GM12875 (cell line): ENCODE measurements around the gene KRT86.
A peak's percentile ranks its signal among the peaks of the same experiment; 100 is the strongest.
"Not testable (repeated sequence)": the region's sequence is repeated elsewhere in the genome, so short reads cannot be mapped to it uniquely, and the experiment has no call there.

ENCODE experiments used
- H3K4me3 ChIP-seq: one replicate; pipeline ENCODE4 v1.5.1; 2011; ENCODE audit warnings: low read depth, low read length, control low read depth
- TF ChIP-seq, protein P1 (sequence below): IDR thresholded peaks from 2 replicates; pipeline ENCODE4 v1.5.1; 2011; ENCODE audit warnings: low read depth, mild to moderate bottlenecking, control low read depth, inconsistent platforms, low read length, moderate library complexity, borderline replicate concordance; ENCODE audit not compliant: insufficient read depth

Gene KRT86

GRCh38 chr12:52315721-52316120 lies 41.3 kb downstream of the KRT86 start:
- TF ChIP-seq, protein P1, sequence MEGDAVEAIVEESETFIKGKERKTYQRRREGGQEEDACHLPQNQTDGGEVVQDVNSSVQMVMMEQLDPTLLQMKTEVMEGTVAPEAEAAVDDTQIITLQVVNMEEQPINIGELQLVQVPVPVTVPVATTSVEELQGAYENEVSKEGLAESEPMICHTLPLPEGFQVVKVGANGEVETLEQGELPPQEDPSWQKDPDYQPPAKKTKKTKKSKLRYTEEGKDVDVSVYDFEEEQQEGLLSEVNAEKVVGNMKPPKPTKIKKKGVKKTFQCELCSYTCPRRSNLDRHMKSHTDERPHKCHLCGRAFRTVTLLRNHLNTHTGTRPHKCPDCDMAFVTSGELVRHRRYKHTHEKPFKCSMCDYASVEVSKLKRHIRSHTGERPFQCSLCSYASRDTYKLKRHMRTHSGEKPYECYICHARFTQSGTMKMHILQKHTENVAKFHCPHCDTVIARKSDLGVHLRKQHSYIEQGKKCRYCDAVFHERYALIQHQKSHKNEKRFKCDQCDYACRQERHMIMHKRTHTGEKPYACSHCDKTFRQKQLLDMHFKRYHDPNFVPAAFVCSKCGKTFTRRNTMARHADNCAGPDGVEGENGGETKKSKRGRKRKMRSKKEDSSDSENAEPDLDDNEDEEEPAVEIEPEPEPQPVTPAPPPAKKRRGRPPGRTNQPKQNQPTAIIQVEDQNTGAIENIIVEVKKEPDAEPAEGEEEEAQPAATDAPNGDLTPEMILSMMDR: peak; percentile 64; the same call in 1 of the 2 replicates
- H3K4me3 ChIP-seq: not testable (repeated sequence)

DNA sequence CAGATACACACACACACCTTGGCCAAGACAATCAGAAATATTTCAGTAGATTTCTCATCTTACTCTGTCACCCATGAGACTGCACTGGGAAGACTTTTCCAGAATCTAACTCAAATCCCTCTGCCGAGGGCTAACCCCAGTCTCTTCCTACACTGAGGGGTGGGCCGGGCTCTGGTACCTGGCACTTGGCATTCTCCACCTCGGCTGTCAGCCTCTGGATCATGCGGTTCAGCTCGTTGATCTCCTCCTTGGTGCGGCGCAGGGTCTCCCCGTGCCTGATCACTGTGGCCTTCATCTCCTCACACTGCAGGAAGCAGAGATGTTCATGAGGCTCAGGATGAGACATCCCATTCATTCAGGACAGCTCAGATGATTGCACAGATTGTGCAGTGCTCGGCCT lies 41.8 kb downstream of the KRT86 start:
- no peak overlapping the region for H3K4me3 ChIP-seq
- TF ChIP-seq, protein P1: no peak

- TF ChIP-seq, protein P1: no peak
- H3K4me3 ChIP-seq: no peak overlapping the region
Observed at GRCh38 chr12:52316701-52317100, 42.3 kb downstream of the KRT86 start.

DNA sequence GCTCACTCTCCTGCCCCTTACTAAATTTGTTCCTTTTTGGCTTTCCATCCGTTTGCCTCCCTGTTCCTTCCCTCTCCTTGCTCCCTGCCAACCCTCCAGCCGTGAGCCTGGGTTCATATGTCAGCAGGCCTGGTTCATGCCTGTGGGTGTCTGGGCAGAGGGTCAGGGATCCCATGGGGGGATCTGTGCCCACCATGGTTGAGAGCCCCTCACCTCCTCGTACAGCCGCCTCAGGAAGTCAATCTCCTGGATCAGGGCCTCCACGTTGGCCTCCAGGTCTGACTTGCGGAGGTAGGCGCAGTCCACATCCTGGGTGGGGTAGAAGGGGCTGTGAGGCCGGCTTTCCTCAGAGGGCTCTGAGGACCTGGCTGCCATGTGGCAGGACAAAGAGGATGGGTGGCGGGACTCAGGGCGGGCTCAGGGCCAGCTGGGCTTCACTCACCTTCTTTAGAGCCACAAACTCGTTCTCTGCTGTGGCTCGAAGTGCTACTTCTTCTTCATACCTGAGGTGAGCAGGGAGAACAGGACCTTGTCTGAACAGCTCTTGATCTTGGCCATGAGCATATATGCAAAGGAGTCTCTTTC lies 43.1 kb downstream of the KRT86 start:
- no peak overlapping the region for H3K4me3 ChIP-seq

DNA sequence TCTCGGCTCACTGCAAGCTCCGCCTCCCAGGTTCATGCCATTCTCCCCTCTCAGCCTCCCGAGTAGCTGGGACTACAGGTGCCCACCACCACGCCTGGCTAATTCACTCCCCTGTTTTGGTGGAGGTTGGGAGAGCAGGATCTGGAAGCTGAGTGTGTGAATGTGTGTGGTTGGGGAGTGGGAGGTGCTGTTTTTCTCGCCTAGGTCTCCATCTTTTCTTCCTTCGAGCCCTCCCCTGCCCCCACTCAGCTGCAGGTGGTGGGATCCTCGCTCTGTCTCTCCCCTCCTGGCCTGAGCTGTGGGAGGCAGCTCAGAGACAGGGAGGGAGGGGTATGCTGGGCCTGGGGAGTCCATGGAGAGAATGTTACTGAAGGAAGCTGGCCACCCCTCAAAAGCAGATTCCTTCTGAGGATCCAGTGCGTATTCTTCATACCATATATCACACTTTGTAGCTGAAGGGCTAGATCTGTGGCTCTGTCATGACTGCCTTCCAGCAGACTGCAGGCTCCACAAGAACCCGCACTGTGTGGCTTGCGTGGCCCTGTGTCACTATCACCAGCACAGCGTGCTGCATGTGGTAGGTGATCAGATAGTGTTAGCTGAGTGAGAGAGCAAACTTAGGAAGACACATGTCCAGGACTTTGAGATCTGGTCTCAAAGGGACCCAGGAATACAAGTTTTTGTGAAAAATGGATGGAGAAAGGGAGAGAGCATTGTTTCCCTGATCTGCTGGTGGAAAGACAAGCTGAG lies 44.0 kb downstream of the KRT86 start:
- TF ChIP-seq, protein P1: no peak

More for the DNA sequence above, 43.1 kb downstream of the KRT86 start:
- TF ChIP-seq, protein P1: no peak

GRCh38 chr12:52319097-52319496 lies 44.7 kb downstream of the KRT86 start:
- TF ChIP-seq, protein P1: no peak
- no peak overlapping the region for H3K4me3 ChIP-seq

More for the DNA sequence above, 44.0 kb downstream of the KRT86 start:
- no peak overlapping the region for H3K4me3 ChIP-seq
